Hippocampal formation (tissue), 2 donors: Measurements from ENCODE around the gene ULK2.
"Not testable (repeated sequence)": the region's sequence is repeated elsewhere in the genome, so short reads cannot be mapped to it uniquely, and the experiment has no call there.

ENCODE experiments used
- DNase-seq, 2 donors: peaks; one replicate each; lab custom pipeline; 2025; lab: John Stamatoyannopoulos, UW

ULK2 gene

DNA sequence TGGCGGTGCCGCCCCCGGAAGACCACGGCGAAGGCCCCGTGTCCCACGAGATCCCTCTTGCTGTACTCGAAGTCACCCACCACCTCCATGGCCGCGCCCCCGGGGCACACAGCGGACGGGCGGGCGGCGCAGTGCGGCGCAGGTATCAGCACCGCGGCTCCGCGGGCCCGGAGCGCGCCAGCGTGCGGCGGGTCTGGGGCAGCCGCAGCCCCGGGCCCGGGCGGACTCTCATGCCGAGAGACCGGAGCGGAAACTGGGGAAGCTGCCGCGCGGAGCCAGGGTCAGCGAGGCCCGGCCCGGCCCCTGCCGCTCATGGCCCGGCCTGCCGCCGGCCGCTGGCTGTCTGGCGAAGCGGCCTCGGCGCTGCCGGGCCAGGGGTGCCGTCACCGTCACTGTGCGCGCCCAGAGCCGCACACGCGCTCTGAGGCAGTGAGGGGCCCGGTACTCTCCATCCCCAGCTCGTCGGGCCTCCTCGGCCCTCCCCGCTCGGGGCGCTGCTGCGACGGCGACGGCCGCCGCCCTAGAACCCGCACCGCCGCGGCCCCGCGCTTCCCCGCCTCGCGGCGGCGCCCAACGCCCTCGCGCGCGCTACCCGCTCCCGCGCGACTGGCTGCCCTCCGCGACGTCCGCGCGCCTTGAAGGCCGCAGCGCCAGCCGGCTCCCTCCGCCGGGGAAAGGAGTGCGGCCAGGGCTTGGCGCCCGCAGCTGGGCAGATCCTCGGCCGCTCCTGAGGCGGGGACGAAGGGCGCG is at the start of gene ULK2:
Gene ULK2, minus strand, starts transcription at position 608 of the 750 bp plus-strand sequence. Its CDS starts 519 bp downstream, at position 89.
- peak; percentile 69 to 71 for DNase-seq

DNA sequence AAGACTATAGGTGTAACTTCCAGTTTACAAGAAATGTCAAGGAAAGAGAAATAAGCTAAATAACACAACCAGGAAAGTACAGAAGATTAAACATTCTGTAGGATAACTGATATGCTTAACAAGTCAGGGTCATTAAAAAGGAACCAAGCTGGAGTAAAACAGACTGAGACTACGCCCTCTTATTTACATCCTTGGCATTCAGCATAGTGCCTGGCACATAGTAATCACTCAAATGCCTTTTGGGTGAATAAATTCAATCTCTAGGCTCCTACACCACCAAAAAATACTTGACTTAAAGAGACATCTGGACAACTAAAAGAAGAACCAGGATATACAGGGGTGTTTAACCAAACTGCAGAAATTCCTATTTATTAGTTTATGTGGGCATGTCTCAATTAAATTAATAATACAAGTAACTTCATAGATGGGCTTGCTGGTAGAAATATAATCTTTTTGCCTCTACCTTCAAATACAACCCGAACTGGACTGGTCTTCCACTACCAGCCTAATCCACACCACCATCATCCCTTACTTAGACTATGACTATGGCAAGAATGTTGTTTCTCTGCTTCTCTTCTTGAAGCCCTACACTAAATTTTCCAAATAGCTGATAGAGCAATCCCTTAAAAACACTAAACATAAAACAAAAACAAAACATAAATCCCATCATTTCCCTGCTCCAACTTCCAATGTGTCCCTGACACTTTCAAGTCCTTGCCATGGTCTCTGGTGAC is 47.7 kb upstream of the ULK2 start:
- no peak for DNase-seq

DNA sequence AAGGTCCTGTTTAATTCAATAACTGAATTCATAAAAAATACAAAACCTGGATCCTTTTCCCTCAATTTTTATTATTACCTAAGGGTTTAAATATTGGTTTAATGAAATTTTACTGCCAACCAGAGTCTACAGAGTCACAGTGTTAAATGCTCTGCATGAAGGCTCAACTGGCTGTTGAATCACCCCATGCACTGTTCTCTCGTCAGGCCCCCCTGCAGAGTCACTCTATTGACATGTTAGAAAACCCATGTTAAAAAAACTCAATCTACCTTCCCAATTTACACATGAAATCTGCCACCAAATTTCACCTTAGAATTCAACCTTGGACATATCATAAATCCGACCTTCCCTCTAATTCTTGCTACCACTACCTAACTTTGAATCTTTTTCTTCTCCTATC is 43.3 kb upstream of the ULK2 start:
- DNase-seq, result no peak

DNA sequence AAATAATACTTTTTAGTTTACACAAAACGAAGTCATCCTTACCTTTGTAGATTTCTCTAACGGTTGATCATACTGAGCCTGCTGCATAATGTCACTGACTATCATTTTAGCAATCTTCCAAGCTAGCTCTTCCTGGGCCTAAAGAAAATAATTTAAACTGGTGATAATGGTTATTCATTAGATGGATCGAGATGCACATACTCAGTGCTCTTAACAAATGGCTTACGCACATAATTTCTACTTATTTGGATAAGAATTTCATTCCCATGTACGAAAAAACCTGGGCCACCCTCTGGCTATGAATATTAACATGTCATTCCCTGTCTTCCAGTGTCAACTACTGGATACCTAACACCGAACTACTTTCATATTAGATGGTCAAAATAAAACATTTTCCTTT is 41.4 kb upstream of the ULK2 start:
- no peak for DNase-seq

DNA sequence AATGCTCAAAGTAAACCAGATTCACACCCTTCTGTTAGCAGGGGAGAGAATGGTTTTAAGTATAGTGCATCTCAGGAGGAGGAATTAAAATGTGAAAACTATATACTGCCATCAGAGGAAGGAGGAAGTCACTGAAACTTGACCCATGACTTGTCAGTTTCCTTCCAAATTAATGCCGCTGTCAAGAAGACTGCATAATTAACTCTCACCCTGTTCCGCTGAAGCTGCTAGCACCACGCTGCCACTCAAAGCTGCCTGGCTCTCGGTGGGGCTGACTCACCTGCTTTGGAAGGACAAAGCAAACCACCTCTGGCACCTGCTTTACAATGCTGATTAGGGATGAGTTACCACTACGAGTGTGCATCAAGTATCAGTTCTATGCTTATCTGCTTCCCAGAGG is 37.8 kb upstream of the ULK2 start:
- DNase-seq, result no peak

DNA sequence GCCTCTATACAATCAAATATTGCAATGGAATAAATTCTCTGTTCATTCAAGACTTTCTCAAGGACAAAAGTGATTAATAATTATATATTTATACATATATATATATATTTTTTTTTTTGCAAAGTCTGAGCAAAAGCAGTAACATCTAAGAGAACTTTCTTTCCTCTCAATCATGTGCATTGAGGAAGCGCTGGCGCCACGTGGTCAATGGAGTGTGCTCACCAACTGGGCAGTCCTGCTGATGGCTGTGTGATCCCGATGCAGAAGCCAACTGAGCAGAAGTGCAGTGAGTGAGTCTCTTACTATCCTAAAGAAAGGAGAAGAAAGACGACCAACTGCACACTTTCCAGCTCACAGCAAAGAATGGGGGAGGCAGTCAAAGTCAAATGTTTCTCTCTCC is 37.2 kb upstream of the ULK2 start:
- DNase-seq, result peak; percentile 15 to 28

DNA sequence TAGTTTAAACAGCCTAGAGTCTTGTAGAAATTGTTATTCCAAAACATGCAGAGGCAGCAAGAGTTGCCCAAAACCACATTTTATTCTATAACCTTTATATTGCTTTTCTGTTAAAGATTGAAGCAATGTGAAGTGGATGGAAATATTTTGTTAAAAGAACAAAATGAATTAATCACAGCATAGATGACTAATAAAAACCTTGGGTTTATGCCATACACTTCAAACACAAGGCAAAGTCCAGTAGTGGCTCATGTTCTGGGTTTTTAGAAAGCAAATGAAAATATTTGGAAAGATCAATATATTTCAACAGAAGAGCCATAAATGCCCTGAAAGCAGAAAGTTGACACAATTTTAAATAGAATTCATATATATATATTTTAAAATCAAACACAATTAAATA is 36.7 kb upstream of the ULK2 start:
- DNase-seq, result no peak

DNA sequence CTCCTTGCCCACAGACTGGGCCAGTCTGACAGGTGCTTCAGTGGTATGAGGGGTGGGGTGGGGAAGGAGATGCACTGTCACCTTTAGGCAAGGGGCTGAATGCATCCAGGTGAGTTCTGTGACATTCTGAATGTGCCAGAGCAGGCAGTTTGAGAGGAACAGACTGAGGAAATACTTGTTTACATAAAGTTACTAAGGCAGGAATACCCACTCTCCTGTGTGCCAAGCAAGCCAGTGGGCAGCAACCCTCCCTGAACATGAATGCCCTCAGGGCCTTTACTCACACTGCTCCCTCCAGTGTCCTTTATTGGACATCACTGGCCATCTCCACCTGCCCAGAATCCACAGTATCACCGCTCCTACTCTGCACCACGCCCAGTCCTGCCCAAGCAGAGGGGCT is 33.1 kb upstream of the ULK2 start:
- no peak for DNase-seq

DNA sequence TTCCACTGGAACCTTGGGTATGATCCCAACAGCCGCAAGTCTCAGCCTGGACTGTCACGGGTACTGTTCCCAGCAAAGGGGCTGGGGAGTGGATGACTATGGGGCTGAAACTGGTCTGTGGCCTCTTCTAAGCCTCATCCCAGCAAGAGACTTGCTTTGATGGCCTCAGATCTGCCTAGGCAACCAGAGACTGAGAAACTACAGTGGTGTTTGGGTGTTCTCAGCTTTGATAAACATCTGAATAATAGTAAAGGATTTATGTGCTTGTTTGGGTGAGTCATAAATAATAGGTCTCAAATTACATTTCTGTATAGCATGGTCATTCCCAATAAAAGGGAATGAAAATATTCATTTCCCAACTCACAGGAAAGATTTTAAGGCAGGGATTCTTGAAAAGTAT is 30.2 kb upstream of the ULK2 start:
- no peak for DNase-seq

DNA sequence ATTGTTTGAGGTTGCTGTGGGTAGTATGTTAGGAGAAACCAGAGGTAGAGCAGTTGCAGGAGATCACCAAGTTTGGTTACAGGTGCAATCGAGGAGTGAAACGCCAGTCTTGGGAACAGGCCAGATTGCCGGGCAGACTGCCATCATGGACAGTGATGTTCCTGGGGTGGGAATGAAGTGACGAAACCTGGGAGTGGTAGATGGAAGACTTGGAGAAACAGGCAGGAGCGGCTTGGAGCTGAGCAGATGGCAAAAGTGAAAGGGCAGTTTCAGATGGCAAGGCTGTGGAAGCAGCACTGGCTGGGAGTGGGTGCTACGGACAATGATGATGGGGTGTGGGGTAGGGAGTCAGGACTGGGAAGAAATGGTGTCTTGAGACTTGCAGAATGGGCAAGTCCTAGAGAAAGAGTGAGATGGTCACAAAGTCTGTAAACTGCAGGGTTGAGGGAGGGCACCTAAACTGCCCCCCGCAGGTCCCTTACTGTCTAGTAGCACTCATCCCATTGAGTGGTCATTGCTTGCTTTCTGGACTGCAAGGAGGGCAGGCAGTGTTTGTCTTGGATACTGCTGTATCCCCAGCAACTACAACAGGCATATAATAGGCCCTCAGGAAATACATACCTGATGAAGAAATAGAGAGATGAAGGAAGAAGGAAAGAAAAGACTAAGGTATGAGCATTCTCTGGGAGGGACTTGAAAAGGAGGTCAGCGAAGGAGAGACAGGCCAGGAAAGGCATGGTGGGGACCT is 29.5 kb upstream of the ULK2 start:
- DNase-seq, result no peak

DNA sequence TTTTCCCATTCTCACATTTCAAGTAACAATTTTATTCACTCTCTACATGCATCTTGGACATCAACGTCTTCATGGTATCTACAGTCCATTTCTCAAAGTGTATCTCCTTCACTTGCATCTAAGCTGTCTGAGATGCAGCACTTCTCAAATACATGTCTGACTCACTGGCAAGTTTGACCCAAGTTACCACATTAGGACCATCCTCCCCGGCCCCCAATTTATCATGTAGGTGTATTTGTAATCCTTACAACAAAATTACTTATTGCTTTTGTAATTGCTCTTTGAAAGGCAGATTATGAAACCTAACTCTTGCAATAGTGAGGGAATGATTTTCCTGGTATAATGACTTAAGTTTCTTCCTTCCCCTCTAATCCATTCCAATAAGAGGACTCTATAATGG is 28.9 kb upstream of the ULK2 start:
- DNase-seq, result no peak

DNA sequence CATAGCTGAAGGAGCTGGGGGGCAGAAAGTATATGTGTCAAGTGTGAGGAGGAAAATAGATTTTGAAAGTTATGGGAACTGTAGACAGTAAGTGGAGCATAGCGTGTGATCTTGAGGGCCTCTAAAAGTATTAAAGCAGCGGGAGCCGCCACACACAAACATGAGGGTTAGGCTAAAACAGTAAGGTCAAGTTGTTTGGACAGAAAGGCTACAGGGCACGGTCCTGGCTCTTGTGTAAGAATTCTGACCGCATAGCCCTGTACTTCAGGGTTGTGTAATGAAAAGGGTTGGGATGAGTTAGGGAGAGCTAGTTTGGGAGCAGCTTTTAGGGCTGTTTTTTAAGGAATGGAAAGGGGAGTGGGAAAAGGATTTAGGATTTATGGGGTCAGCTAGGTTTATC is 22.8 kb upstream of the ULK2 start:
- DNase-seq, result not testable (repeated sequence)

DNA sequence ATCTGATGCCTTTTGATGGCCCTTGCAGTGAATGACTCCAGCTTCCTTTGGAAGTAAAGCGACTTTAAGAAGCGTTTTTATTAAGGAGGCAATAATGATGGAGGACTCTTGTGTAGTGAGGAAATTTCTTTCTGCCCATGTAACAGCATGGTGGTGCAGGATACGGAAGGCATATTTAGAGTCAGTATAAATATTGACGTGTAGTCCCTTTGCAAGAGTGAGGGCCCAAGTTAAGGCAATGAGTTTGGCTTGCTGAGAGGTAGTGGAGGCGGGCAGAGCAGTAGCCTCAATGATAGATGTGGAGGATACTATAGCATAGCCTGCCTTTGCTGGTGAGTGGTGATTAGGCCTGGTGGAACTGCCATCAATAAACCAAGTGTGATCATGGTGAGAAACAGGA is 22.3 kb upstream of the ULK2 start:
- DNase-seq, result not testable (repeated sequence)

DNA sequence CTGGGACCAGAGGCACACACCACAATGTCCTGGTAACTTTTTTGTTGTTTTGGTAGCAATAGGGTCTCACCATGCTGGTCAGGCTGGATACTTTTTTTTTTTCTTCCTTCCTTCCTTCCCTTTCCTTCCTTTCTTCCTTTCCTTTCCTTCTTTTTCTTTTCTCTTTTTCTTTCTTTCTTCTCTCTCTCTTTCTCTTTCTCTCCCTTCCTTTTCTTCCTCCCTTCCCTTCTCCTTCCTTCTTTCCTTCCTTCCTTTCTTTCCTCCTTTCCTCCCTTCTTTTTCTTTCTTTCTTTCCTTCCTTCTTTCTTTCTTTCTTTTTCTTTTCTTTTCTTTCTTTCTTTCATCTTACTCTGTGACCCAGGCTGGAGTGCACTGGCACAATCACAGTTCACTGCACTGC is 18.4 kb upstream of the ULK2 start:
- DNase-seq, result no peak

DNA sequence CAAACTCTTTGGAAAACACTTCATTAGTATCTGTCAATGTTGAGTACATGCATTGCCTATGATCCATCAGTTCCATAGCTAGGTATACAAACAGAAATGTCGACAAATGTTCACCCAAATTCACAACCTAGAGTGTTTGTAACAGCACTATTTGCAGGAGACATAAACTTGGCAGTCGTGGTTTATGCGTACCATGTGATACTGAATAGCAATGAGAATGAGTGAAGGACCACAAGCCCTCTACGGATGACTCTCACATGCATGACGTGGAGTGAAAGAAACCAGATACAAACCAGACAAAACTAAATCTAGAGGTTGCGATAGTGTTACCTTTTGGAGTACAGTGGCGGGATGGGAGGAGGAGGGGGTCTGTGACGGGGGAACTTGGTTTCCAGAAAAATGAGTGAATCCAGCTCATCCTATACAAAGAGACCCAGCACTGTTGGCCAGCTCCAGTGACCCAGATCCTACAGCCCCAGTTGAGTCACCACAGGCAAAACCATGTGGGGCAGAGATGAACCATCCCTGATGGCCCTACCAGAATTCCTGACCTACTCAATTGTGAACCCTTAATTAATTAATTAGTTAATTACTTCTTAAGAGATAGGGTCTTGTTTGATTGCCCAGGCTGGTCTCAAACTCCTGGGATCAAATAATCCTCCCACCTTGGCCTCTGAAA is 15.9 kb upstream of the ULK2 start:
- DNase-seq, result no peak

DNA sequence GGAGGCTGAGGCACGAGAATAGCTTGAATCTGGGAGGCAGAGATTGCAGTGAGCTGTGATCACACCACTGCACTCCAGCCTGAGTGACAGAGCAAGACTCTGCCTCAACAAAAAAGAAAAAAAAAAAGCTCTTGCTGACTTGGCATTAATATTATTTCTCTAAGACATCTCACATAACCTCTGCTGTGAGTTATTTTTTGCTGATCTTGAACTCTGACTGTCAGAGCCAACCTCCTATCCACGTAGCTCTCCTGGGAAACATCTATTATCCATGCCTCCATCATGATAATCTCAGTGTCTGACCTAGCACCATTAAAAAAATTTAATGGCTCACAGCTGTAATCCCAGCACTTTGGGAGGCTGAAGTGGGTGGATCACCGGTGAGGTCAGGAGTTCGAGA is 12.7 kb upstream of the ULK2 start:
- DNase-seq, result no peak

DNA sequence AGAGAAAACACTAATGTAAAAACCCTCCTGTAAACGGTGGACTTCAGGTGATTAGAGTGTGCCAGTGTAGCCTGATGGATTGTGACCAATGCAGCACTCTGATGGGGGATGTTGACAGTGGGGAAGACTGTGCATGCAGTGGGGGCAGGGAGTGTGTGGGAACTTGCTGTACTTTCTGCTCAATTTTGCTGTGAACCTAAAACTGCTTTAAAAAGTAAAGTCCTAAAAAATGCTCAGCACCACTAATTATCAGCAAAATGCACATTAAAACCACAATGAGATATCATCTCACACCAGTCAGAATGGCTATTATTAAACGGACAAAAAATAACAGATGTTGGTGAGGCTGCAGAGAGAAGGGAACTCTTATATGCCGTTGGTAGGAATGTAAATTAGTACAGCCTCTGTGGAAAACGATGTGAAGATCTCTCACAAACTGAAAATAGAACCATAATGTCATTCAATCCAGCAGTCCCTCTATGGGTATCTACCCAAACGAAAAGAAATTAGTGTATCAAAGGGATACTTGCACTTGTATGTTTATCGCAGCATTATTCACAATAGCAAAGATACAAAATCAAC is 9.7 kb upstream of the ULK2 start:
- no peak for DNase-seq

DNA sequence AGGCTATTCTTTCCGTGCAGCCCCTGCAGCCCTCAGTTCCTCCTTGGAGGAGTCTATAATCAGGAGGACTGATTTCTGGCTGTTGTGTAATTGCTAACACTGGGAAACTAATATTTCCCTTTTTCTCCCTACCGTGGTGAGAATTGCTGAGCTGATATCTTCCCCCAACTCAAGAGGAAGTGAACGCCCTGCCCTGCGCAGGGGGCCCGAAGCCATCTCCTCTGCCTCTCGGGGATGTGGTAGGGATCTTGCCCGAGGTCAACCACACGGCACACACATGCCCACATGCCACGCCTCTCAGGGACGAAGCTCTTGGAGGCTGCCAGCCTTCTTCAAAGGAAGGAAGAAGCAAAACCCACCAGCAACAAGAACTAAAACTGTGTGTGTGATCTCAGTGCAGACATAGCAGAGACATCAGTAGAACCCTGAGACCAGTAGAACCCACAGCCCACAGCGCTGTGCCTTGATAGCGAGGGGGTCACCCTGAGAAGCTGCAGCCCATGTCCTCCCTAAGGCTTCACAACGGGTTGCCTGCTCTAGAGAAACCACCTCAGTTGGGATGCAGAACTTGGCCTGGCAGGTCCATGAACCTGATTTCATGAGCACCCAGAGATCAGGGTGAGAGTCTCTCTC is 8.9 kb upstream of the ULK2 start:
- DNase-seq, result peak; percentile 26 to 32

DNA sequence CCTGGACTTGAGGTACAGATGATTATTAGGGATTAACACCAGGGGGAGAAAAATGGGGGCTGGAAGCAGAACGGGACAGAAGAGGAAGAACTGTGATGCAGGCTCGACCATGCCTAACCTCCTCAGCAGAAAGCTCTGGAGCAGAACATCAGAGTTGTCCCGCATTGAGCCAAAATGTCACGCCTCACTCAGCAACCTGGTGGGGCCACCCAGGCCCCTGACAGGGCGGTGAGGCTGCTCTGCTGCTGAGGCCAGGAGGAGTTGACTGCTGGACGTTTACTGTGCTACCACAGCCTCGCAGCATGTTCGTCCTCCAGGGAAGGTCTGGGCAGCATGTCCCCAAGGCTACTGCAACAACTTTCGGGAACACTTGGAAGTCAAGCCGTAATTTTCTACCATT is 6.5 kb upstream of the ULK2 start:
- DNase-seq, result no peak

DNA sequence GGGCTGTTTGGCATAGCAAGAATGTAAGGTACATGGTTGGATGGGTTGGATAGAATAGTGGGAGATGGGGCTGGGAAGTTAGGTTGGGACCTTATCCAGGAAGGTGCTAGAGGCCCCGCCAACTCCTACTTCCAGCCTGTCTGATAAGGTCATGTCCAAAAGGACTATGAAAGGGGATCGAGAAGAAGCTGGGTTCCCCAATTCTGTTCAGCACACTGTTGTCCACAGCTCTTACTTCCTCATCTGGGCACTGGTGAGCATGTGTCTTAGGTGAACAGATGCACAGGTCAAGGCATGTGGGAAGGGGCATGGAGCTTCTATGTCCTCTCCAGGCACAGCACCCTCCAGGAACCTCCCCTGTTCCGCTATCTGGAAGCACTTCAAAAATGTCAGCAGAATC is 5.6 kb upstream of the ULK2 start:
- DNase-seq, result no peak

DNA sequence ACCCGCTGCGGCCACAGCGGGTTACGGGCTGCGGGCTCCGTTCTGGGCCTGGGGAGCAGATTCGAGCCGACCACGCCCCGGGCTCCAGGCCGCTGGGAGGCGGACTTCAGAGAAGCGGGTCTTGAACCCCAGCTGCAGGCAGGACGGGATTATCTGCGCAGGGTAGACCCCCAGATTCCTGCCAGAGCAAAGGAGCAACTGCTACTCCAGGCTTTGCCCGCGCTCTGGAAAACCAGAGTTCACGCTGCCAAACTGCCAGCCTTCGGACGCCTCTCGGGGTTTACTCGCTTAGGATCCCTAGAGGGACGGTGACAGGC is 301 bp upstream of the ULK2 start:
- no peak for DNase-seq

DNA sequence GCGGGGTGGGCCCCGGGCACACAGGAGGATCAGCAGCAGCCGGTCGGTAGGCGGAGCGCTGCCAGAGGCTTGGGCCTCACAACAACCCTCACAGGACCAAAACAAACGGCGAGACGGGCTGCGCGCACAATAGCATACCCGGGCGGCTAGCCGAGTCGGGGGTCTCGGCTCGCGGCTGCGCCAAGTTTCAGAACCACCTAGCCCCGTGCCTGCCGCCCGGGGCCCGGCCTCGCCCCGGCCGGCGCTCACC is 732 bp downstream of the ULK2 start:
- DNase-seq, result peak; percentile 64 to 68
